ENCODE results near the gene CYFIP1.
A peak's percentile ranks its signal among the peaks of the same experiment; 100 is the strongest.

The CYFIP1 gene

DNA sequence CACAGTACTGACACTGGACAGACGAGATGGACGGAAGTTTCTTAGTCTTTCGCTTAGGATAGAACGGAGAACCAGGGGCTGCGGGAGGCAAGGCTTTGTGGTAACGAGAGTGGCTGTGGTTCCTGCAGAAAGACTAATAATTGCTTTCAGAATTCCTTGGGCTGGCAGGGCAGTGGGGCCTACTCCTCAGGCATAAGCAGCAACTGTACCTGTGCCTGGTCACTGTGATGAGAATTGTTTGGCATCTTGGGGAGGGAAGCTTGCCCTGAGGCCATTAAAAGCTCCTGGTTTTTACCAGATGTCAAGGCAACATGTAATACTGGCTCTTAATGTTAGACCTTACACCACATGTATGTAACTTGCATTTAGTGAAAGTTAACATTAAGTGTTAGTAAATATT, 134.1 kb downstream of the CYFIP1 start:
- Histone ChIP-seq H4K12ac (ENCODE audit: low read depth, low read length) (no peak overlapping the region), H3K4me3 (ENCODE audit: low read depth, low read length) (no peak overlapping the region), H3K36me3 (ENCODE audit: control insufficient read depth in 1 of 2, insufficient read depth in 2 of 2, low read length in 2 of 2) (peaks cover 15 to 23% of the 10 kb centered on the region in 2 experiments), H3K4ac (ENCODE audit: low read depth, low read length) (no peak overlapping the region), H3K9me3 (ENCODE audit: insufficient read depth, low read depth, low read length) (no peaks in the 10 kb centered on the region), H2AK5ac (ENCODE audit: low read length) (no peak overlapping the region), H2BK12ac (ENCODE audit: low read length) (no peak overlapping the region), H2BK120ac (ENCODE audit: insufficient read depth, low read length, poor library complexity) (no peak overlapping the region), H3K23ac (ENCODE audit: low read length) (no peak overlapping the region), H4K91ac (ENCODE audit: low read depth, low read length) (no peak overlapping the region), H3K4me2 (ENCODE audit: low read length) (peak overlapping the region; percentile 25), H3K27me3 (ENCODE audit: insufficient read depth, low read length) (no peaks in the 10 kb centered on the region), H2AFZ (ENCODE audit: insufficient read depth, low read length, poor library complexity) (no peak overlapping the region), H3K9ac (ENCODE audit: low read length) (no peak overlapping the region), H3K14ac (ENCODE audit: low read length) (no peak overlapping the region), H3K18ac (ENCODE audit: low read length) (no peak overlapping the region), H3K4me1 (ENCODE audit: control insufficient read depth in 1 of 2, insufficient read depth in 2 of 2, low read length in 2 of 2) (peaks cover 11 to 13% of the 10 kb centered on the region in 2 experiments), H2BK5ac (ENCODE audit: low read depth, low read length, poor library complexity) (no peak overlapping the region), H4K8ac (ENCODE audit: low read depth, low read length) (no peak overlapping the region), H3K79me2 (ENCODE audit: control insufficient read depth, insufficient read depth, low read length, poor library complexity) (peaks cover 19% of the 10 kb centered on the region), H3K27ac (ENCODE audit: low read depth, low read length) (peak overlapping the region; percentile 68), H3K79me1 (ENCODE audit: low read length) (peaks cover 3% of the 10 kb centered on the region)
- no CpG with 5 or more reads among the region's 6 CpGs for WGBS (ENCODE audit: extremely low coverage, insufficient coverage, insufficient read length)
- no peak for DNase-seq

DNA sequence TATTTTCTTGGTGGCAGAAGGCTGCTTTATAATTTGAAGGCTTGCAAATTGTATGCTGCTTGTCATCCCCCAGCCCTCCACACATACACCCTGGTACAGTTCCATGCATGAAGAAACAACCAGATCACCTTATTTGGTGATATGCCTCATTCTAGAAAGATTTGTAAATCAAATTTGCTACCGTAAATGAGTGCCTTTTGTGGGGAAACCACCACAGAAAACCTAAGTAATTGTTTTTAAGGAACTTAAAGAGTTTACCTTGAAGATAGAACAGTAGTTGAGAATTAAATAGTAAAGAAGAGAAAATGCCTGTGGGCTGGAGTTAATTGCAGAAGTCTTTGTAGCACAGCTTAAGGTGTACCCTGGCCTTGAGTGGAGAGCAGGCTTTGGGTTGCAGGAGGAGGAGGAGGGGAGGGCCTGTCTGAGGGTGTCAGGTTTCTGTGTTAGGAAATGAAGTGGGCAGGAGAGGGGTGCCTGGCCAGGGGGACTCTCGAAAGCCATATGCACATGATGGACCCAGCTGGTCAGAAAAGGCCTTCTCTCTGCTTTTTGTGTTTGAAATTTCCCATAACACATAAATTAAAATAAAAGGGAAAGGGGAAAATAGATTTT, 134.8 kb downstream of the CYFIP1 start:
- no peaks in the 10 kb centered on the region for H3K27me3 ChIP-seq (ENCODE audit: insufficient read depth, low read length)
- H3K4me3 ChIP-seq (ENCODE audit: low read depth, low read length), result no peak overlapping the region
- no peak overlapping the region for H4K8ac ChIP-seq (ENCODE audit: low read depth, low read length)
- H3K9ac ChIP-seq (ENCODE audit: low read length), result no peak overlapping the region
- H3K27ac ChIP-seq (ENCODE audit: low read depth, low read length), result peak overlapping the region; percentile 58
- no peak overlapping the region for H4K12ac ChIP-seq (ENCODE audit: low read depth, low read length)
- H3K79me2 ChIP-seq (ENCODE audit: control insufficient read depth, insufficient read depth, low read length, poor library complexity), result peaks cover 19% of the 10 kb centered on the region
- H3K4ac ChIP-seq (ENCODE audit: low read depth, low read length), result no peak overlapping the region
- H4K91ac ChIP-seq (ENCODE audit: low read depth, low read length), result no peak overlapping the region
- H2BK120ac ChIP-seq (ENCODE audit: insufficient read depth, low read length, poor library complexity), result no peak overlapping the region
- H2BK12ac ChIP-seq (ENCODE audit: low read length), result no peak overlapping the region
- H2AK5ac ChIP-seq (ENCODE audit: low read length), result no peak overlapping the region
- peaks cover 3% of the 10 kb centered on the region for H3K79me1 ChIP-seq (ENCODE audit: low read length)
- DNase-seq, result no peak
- no peak overlapping the region for H3K23ac ChIP-seq (ENCODE audit: low read length)
- no peak overlapping the region for H3K18ac ChIP-seq (ENCODE audit: low read length)
- H2BK5ac ChIP-seq (ENCODE audit: low read depth, low read length, poor library complexity), result peak overlapping the region; percentile 68
- no CpG with 5 or more reads among the region's 2 CpGs for WGBS (ENCODE audit: extremely low coverage, insufficient coverage, insufficient read length)
- no peaks in the 10 kb centered on the region for H3K9me3 ChIP-seq (ENCODE audit: insufficient read depth, low read depth, low read length)
- H3K4me2 ChIP-seq (ENCODE audit: low read length), result peak overlapping the region; percentile 24
- H2AFZ ChIP-seq (ENCODE audit: insufficient read depth, low read length, poor library complexity), result no peak overlapping the region
- peaks cover 11 to 13% of the 10 kb centered on the region in 2 experiments for H3K4me1 ChIP-seq (ENCODE audit: control insufficient read depth in 1 of 2, insufficient read depth in 2 of 2, low read length in 2 of 2)
- H3K14ac ChIP-seq (ENCODE audit: low read length), result no peak overlapping the region
- H3K36me3 ChIP-seq (ENCODE audit: control insufficient read depth in 1 of 2, insufficient read depth in 2 of 2, low read length in 2 of 2), result peaks cover 12 to 23% of the 10 kb centered on the region in 2 experiments

DNA sequence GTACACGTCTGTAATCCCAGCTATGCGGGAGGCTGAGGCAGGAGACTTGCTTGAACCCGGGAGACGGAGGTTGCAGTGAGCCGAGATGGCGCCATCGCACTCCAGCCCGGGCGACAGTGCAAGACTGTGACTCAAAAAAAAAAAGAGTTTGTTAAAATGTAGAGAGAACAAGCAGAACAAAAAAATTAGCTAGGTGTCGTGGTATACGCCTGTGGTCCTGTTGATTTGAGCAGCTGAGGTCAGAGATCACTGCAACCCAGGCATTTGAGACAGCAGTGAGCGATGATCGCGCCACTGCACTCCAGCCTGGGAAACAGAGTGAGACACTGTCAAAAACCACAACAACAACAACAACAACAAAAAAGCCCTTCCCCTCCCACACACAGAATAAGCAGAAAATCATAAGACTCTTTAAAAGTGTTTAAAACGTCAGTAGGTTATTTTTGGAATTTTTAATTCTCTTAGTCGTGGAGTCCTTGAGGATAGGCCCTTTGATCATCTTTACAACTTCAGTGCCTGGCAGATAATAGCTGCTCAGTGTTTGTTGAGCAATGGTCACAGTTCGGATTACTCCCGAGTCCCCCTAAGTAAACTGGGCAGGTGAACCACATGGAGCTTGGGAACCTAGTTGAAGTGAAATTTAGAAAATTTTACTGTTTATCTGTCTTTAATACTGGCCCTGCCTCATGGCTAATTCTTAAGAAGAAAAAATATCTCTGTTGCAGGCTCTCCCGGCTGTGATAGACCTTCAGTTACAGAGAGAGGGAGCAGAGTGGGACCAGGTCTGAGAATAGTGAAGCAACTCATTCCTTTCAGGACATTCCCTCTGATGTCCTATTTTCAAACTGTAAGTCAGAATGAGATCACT, 135.5 kb downstream of the CYFIP1 start:
- H2BK5ac ChIP-seq (ENCODE audit: low read depth, low read length, poor library complexity), result peak overlapping the region; percentile 68

DNA sequence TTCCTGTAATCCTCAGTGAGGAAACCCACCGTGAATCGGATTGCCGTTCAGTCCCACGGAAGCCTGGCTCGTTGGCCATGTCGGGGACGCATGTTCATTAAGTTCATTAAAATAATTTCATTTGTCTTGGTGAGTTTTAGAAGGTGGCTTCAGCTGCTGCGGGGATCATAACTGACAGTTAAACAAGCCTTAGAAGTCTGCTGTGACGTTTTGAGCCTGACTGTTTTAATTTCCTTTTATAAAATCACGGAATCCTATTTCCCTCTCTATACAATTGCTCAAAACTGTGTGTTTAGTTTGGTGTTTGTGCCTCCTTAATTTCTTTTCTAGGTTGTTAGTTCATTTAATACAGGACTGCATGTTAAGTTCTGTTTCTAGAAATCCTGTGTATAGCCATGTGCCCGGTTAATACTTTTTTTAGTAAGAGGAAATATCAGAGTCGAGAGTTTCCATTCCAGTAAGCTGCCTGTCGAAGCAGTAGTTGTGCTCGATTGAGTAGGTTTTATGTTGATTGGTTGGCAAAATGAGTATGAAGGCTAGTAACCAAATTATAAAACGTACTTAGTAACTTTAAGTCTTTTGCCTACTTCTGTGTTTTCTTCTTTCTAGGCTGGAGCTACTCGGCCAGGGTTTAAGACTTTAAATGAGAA, 141.0 kb downstream of the CYFIP1 start:
- peak in 1 of 2 donors; percentile 10 for DNase-seq
- Histone ChIP-seq H3K4ac (ENCODE audit: low read depth, low read length) (peak overlapping the region; percentile 92), H3K4me3 (ENCODE audit: low read depth, low read length) (peak overlapping the region; percentile 100), H3K23ac (ENCODE audit: low read length) (peak overlapping the region; percentile 82), H3K79me1 (ENCODE audit: low read length) (peaks cover 8% of the 10 kb centered on the region), H4K91ac (ENCODE audit: low read depth, low read length) (peak overlapping the region; percentile 33), H3K27ac (ENCODE audit: low read depth, low read length) (peak overlapping the region; percentile 84), H3K18ac (ENCODE audit: low read length) (no peak overlapping the region), H2BK5ac (ENCODE audit: low read depth, low read length, poor library complexity) (peak overlapping the region; percentile 74), H3K4me1 (ENCODE audit: control insufficient read depth in 1 of 2, insufficient read depth in 2 of 2, low read length in 2 of 2) (peaks cover 1 to 4% of the 10 kb centered on the region in 2 experiments), H3K9ac (ENCODE audit: low read length) (peak overlapping the region; percentile 98), H2BK12ac (ENCODE audit: low read length) (no peak overlapping the region), H3K79me2 (ENCODE audit: control insufficient read depth, insufficient read depth, low read length, poor library complexity) (peaks cover 19% of the 10 kb centered on the region), H3K27me3 (ENCODE audit: insufficient read depth, low read length) (no peaks in the 10 kb centered on the region), H4K12ac (ENCODE audit: low read depth, low read length) (peak overlapping the region; percentile 63), H2AFZ (ENCODE audit: insufficient read depth, low read length, poor library complexity) (peak overlapping the region; percentile 58), H3K4me2 (ENCODE audit: low read length) (peak overlapping the region; percentile 80), H2BK120ac (ENCODE audit: insufficient read depth, low read length, poor library complexity) (peak overlapping the region; percentile 50), H3K36me3 (ENCODE audit: control insufficient read depth in 1 of 2, insufficient read depth in 2 of 2, low read length in 2 of 2) (peaks cover 7 to 11% of the 10 kb centered on the region in 2 experiments), H4K8ac (ENCODE audit: low read depth, low read length) (peak overlapping the region; percentile 86), H2AK5ac (ENCODE audit: low read length) (peak overlapping the region; percentile 11), H3K9me3 (ENCODE audit: insufficient read depth, low read depth, low read length) (no peaks in the 10 kb centered on the region), H3K14ac (ENCODE audit: low read length) (peak overlapping the region; percentile 85)
- no CpG with 5 or more reads among the region's 16 CpGs for WGBS (ENCODE audit: extremely low coverage, insufficient coverage, insufficient read length)

More for the DNA sequence above, 135.5 kb downstream of the CYFIP1 start:
- Histone ChIP-seq H3K36me3 (ENCODE audit: control insufficient read depth in 1 of 2, insufficient read depth in 2 of 2, low read length in 2 of 2) (peaks cover 9 to 22% of the 10 kb centered on the region in 2 experiments), H3K79me1 (ENCODE audit: low read length) (peaks cover 3% of the 10 kb centered on the region), H2BK120ac (ENCODE audit: insufficient read depth, low read length, poor library complexity) (peak overlapping the region; percentile 43), H2AFZ (ENCODE audit: insufficient read depth, low read length, poor library complexity) (no peak overlapping the region), H4K12ac (ENCODE audit: low read depth, low read length) (no peak overlapping the region), H2AK5ac (ENCODE audit: low read length) (no peak overlapping the region), H3K27ac (ENCODE audit: low read depth, low read length) (peak overlapping the region; percentile 58), H3K18ac (ENCODE audit: low read length) (no peak overlapping the region), H3K4ac (ENCODE audit: low read depth, low read length) (peak overlapping the region; percentile 55), H3K4me3 (ENCODE audit: low read depth, low read length) (no peak overlapping the region), H4K91ac (ENCODE audit: low read depth, low read length) (no peak overlapping the region), H2BK12ac (ENCODE audit: low read length) (no peak overlapping the region), H4K8ac (ENCODE audit: low read depth, low read length) (no peak overlapping the region), H3K23ac (ENCODE audit: low read length) (no peak overlapping the region), H3K27me3 (ENCODE audit: insufficient read depth, low read length) (no peaks in the 10 kb centered on the region), H3K79me2 (ENCODE audit: control insufficient read depth, insufficient read depth, low read length, poor library complexity) (peaks cover 23% of the 10 kb centered on the region), H3K9ac (ENCODE audit: low read length) (no peak overlapping the region), H3K4me1 (ENCODE audit: control insufficient read depth in 1 of 2, insufficient read depth in 2 of 2, low read length in 2 of 2) (peaks cover 11 to 17% of the 10 kb centered on the region in 2 experiments), H3K4me2 (ENCODE audit: low read length) (peak overlapping the region; percentile 24), H3K9me3 (ENCODE audit: insufficient read depth, low read depth, low read length) (no peaks in the 10 kb centered on the region), H3K14ac (ENCODE audit: low read length) (no peak overlapping the region)
- no peak for DNase-seq
- WGBS (ENCODE audit: extremely low coverage, insufficient coverage, insufficient read length), result no CpG with 5 or more reads among the region's 19 CpGs
